Fibroblast of skin of right biceps (primary cell): ENCODE measurements around the gene ROBO3.

ENCODE experiments used
- DNase-seq: peaks from one replicate; pipeline ENCODE4 v3.0.0-alpha.2; 2013

Gene ROBO3

DNA sequence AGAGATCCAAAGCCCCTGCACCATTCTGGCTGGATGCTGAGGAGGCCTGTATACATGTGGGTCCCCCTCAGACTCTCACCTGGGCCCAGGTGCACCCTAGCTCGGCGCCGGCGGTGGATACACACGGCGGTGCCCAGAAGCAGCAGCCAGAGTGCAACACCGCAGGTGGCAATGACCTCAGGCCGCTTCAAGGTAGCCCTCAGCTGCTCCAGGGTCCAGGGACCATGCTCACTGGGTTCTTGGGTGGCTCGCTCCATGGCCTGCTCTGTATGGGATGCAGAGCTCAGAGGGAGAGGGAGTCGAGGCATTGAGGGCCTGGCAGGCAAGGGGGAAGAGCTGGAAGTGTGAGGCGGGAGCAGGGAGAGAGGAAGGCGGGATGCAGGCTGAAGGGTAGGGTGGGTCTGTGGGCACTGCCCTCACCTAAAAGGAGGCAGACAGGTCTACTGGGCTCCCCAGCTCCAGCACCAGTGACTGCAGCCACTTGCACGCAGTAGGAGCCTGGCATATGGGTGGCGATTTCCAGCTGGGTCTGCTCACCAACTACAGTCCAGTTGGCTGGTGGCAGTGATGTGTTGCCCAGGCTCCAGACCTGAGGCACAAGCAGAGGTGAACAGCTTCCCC is 28.7 kb downstream of the ROBO3 start:
- no peak for DNase-seq

DNA sequence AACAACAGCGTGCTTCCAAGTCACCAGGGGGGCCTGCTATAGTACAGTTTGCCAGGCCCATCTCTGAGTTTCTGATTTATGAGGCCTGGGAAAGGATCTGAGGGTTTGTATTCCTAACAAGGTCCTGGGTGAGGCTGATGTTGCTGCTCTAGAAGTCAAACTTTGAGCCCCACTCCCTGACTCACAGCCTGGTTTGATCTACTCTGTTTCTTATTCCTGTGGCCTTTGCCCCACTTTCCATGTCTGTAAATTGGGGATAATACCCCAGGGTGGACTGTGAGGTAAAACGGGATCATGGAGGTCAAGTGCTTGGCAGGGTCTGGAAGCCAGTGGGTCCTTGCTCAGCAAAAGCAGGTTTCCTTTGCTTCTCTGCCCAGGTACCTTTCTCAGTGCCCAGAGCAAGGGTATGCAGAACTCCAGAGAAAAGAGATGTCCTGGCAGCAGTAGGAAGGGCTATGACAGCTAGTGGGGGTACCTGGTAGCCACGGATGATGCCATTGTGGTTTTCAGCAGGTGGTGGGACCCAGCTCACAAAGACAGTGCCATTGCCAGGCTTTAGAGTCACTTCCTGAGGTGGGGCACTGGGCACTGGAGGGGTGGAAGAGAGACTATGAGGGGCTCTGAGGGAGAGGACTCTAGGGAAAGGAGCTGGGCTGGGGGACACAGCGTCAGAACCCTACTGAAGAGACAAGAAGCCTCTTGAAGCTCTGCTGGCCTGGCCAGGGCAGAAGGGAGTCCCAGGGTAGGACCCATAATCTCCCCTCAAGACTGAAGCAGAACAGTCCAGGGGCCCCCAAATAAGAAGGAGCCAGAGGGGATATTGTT is 29.6 kb downstream of the ROBO3 start:
- no peak for DNase-seq

DNA sequence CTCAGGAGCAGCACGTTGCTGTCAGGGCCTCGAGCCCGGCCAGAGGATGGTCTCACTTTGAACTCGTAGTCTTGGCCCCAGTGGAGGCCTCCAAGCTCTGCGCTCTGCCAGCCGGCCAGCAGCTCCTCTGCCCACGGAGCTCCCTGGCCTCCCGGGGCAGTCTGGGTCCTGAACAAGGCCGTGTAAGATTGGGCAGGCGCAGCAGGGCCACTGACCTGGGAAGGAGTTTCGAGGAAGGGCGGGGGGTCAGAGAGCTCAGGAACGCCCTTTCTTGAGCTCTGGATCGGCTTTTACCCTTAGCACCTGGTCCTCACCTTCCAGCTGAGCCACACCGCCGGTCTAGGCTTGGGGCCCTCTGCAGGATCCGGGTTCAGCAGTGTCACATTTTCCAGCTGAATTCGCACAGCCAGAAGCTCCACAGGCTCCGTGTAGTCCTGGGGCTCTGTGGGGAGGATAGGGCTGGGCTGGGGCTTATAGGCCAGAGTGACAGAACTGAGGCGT is 30.3 kb downstream of the ROBO3 start:
- DNase-seq = no peak

DNA sequence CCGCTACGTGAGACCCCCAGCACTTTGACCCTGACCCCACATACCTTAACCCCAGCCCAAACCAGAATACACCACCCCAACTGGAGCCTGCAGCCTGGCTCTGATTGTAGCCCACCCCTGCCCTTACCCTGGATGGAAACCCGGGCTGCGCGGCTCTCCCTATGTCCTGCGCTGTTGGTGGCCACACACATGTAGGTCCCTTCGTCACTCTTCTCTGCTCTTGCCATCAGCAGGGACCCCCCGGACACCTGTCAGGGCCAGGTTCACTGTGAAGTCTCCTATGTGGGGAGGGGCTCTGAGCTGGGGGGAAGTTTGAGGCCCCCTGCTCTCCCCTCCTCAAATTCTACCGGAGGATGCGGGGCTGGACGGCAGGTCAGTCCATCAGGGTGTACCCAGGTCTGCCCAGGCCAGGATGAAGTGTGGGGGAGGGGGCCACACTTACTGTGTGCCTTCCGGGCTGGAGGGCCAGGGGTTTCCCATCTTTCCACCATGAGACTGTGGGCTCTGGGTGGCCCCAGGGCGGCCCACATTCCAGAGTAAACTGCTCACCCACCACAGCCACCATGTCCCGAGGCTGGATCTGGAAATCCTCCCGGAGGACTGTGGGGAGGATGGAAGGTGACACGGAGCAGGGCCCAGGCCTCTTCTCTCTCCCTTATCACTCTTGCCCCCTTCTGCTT is 31.0 kb downstream of the ROBO3 start:
- peak; percentile 53 for DNase-seq

DNA sequence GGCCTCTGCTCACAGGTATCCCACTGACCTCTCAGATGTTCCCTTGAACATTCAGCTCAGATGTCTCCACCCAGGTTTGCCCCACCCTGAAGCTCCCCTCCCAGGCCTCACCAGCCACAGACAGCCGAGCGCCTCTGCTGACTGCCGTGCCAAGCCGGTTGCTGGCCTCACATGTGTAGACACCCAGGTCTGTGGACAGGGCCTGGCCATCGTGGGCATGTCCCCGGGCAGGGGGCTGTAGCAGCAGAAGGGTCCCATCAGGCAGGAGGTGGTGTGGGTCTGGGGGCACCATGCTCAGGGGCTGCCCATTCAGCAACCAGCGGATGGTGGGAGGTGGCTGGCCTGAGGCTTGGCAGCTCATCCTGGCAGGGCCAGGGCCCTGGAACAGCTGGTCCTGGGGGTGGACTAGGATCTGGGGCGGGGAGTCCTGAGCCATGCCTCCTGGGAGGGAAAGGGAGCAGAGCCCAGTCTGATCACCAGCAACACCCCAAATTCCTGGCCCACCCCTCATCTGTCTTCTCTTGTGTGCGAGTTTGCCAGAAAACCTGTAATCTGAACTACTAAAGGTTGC is 31.7 kb downstream of the ROBO3 start:
- no peak for DNase-seq

DNA sequence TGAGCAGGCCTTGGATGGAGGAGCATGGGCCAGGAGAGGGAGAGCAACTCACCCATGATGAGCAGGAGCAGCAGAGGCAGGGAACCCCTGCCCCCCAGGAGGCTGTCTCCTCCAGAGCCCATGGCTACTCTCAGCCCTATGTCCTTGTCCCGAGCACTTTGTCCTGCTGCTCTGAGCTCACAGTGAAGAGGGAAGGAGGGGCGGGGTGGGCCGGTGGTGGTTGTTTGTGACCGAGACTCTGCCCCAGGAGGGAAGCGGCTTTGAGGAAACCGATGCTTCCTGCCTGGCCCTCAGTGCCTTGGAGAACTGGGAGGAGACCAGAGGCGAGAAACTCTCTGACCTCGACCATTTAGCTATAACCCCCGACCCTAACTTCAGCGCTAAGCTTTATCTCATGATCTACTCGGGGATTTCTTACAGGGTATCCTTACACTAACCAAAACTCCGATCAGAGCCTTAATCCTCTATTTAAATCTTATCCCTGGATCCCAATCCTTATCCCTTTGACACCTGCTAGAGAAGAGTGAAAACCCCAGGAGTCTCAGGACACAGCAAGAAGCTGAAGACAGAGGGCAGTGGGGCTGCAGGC is 32.5 kb downstream of the ROBO3 start, which contains the start of gene ROBO4:
TSS of gene ROBO4 (minus strand) at position 192 of the 589 bp plus-strand sequence. CDS start at position 122, 70 bp downstream.
- DNase-seq = peak; percentile 12

DNA sequence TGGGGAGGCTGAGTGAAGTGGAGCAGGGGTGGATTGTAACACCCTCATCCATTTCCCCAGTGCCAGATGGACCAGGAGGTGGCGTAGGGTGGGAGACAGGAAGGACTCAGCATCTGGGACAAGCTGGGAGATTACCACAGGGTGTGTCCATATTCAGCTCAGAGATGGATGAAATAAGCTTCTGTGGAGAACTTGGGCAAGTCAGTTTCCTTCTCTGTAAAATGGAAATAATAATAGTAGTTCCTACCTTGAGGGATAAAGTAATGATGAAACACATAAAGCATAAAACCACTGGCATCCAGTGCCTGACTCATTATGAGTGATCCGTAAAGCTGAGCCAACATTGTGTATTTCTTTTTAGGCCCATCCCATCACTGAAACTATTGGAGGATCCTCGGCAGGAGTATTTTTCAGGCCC is 33.0 kb downstream of the ROBO3 start:
- DNase-seq = peak; percentile 95

DNA sequence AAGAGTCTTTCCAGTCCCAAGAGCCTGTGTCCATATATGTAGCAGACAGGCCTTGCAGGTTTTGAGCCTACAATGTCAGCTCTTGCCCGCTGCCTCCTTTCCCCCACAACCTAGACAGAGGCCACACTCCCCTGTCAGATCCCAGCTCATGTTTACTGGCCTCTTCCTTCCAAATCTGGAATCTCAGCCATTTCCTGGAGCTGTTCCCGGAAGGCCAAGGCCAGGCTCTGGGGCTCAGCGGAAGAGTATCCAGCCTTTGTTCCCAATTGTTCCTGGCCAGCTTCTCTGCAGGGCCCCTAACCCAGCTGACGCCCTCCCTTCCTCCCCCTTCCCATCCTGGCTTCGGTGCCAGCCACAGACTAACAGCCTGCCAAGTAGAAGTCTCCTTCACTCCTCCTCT is 33.5 kb downstream of the ROBO3 start:
- peak; percentile 83 for DNase-seq

DNA sequence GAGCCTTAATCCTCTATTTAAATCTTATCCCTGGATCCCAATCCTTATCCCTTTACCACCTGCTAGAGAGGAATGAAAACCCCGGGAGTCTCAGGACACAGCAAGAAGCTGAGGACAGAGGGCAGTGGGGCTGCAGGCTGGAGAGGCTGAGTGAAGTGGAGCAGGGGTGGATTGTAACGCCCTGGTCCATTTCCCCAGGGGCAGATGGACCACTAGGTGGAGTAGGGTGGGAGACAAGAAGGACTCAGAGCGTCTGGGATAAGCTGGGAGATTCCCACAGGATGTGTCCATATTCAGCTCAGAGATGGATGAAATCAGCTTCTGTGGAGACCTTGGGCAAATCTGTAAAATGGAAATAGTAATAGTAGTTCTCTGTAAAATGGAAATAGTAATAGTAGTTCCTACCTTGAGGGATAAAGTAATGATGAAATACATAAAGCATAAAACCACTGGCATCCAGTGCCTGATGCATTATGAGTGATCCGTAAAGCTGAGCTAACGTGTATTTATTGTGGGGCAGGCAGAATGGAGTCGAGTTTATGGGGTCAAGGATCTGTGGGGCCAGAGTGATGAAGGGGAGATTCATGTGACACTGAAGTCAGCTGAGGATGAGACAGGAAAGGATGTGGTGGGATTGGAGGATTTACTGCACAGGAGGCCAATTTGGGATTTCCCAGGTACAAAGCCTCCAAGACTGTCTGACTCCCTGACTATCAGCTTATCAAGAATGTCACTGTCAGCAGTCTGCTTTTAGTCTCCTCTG is 34.3 kb downstream of the ROBO3 start:
- DNase-seq = peak; percentile 42

DNA sequence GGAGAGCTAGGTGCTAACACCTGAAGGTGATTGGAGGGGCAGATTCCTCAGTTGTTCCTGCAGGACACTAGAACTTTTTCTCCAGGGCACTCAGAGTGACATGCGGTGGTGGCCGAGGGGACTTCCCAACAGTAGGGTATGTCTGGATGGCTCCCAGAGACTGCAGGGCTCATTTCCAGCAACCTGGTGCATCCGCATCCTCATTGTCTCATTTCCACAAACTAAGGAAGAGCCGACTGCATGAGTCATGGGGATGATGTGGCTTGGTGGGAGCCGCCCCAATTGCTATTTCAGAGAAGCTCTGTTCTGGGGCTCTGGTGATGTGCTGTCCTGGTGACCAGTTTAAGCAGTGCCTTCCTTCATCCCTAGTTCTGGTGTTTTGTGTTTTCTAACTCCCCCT is 35.2 kb downstream of the ROBO3 start:
- peak; percentile 96 for DNase-seq

DNA sequence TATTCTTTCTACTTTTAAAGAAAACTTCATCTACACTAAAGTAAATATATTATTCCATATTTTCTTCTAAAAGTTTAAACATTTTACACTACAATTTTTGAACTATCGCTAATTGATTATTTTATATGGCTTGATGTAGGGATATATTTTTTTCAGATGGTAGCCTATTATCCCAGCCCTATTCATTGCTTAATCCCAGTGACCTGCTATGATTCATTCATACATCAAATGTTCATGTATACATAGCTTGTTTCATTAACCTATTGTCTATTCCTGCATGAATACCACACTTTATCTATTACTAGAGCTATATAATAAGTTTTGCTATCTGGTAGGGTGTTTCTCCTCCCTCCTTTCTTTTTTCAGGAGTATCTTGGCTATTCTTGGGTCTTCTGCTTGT is 37.4 kb downstream of the ROBO3 start:
- DNase-seq = no peak

DNA sequence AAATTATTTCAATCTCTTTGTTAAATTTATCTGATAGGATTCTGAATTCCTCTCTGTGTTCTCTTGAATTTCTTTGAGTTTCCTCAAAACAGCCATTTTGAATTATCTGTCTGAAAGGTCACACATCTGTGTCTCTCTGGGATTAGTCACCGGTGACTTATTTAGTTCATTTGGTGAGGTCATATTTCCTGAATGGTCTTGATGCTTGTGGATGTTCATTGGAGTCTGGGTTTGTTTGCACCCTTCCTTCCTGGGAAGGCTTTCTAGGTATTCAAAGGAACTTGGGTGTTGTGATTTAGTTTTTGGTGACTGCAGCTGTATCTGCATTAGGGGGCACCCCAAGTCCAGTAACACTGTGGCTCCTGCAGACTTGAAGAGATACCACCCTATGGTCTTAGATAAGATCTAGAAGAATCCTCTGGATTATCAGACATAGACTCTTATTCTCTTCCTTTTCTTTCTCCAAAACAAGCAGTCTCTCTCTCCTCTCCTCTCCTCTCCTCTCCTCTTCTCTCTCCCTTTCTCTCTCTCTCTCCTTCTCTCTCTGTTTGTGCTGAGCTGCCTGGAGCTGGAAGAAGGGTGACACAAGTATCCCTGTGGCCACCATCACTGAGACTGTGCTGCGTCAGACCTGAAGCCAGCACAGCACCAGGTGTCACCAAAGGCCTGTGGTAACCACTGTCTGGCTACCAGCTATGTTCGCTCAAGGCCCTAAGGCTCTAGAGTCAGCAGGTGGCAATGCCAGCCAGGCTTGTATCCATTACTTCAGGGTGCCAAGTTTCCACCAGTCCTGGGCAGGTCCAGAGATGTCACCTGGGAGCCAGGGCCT is 50.5 kb downstream of the ROBO3 start:
- DNase-seq = peak; percentile 45

DNA sequence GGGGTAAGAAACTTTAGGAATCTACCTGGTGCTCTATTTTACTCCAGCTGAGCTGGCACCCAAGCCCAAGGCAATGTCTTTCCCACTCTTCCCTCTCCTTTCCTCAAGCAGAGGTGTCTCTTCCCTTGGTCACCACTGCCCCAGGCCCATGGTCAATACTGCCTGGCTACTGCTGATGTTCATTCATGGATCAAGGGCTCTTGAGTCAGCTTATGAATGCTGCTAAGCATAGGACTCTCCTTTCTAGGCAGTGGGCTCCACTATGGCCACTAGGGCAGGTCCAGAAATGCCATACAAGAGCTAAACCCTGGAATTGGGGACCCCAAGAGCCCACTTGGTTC is 51.1 kb downstream of the ROBO3 start:
- DNase-seq = no peak

DNA sequence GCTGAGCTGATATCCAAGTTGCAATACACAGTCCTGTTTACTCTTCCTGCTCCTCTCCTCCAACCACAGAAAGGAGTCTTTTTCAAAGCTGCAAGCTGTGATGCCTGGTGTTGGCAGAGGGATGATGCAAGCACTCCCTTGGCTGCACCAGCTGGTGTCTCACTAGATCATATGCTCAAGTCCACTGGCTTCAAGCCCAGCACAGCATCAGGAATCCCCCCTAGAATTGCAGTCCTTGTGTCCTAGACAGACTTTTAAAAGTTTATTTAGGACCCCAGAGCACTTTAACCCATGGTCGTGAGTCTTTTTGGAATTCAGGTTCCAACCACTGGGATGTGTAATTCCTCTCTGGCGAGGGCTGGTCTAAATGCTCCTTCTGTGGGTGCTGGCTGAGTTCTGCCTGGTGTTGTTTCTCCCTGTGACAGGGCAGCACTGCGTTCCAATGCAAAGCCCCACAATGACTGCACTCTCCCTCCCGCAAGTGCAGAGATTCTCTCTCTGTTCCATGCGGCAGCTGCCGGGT is 51.9 kb downstream of the ROBO3 start:
- DNase-seq = no peak

DNA sequence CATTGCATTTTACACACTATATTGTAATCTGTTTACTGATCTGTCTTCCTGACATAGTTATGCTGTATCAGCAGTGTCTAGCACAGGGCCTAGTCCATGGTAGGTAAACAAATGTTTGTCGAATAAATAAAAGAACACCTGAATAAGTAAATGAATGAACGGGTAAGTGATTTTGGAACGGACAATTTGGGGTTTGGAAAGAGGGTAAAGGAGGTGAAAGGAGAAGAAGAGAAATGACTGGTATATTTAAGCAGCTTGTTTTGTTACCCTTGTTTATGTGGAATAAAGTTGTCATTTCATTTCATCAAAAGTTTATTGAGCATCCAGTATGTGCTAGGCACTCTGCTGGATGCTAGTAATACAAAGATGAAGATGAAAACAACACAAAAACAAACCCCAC is 53.7 kb downstream of the ROBO3 start, which contains the start of gene HEPN1:
TSS of gene HEPN1 (plus strand) at position 301 of the 400 bp plus-strand sequence.
- DNase-seq = no peak

DNA sequence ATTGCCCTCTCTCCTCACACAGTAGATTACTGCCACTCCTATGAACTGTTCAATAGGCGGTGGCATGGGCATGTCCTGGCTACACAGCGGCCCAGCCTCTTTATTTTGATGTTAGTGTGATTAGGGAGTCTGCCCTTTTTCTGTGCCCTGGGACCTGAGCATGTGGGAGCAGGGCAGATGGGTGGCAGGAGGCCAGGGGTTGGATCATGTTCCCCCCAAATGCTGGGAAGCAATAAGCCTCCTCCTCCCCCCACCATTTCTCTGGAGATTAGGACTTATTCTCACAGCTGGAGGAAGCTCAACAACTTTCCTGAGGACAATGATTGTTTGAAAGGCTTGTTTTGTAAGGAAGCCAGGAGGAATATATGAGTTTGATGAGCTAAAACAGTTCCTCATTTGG is 54.7 kb downstream of the ROBO3 start:
- no peak for DNase-seq

DNA sequence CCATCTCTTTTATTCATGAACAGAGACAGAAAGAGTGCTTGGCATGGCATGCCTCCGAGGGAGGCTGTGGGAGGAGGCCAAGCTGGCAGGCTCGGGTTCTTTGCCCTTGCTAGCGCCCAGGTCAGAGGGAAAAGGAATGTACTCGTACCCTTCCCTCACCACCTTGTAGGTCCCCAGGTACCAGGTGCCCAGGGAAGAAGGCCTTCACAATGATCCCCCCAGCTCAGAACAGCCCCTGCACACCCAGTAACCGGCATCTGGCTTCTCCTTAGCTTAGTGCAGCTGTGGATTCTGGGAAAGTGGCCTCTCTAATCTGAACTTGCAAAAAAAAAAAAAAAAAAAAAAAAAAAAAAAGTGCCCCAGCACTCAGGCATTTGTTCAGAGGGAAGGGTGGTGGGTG is 55.1 kb downstream of the ROBO3 start:
- no peak for DNase-seq

DNA sequence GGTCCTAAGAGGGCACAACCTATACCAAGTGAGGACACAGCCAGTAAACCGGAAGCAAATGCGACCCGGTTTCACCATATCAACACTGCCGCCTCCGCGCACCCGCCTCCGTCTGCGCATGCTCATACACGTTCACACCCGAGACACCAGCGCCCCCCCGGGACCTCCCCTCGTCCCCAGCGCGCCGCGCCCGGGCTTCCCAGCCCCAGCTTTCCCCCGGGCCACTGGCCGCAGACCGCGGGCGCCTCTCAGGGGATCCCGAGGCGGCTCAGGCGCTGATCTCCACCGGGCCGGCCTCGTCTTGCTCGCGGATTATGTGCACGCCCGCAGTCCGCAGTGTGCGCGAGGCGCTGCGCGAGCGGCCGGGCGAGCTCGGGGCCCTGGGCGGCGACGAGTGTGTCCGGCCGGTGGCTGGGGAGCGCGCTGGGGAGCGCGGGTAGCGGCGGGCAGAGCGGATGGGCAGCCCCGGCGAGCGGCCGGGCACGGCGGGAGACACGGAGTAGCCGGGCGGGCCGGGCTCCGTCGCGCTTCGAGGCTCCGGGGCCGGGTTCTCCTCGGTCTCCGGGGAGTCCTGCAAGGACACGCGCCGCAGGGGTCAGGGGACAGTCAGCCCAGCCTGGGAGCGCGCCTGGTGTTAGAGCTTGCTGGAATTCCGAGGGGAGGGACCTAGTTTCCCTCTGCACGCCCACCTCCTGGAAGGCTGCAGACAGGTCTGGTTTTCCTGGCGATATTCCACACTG is 55.8 kb downstream of the ROBO3 start:
- DNase-seq = peak; percentile 80

DNA sequence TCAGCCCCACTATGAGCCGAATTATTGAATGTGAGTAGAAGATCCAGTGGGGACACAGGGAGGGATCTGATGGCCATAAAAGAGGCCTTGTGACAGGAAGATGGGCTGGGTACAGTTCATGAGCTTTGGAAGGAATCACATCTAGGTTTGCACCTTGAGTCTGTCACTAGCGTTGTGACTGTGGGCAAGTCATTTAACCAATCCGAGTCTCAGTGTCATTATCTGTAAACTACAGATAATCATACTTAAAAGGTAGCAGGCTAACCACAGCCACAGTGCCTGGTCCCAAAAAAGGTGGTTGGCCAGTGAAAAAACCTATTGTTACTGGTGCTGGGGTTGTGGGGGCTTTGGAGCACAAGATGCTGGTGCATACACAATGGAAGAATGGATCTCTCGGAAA is 57.6 kb downstream of the ROBO3 start:
- DNase-seq = no peak

DNA sequence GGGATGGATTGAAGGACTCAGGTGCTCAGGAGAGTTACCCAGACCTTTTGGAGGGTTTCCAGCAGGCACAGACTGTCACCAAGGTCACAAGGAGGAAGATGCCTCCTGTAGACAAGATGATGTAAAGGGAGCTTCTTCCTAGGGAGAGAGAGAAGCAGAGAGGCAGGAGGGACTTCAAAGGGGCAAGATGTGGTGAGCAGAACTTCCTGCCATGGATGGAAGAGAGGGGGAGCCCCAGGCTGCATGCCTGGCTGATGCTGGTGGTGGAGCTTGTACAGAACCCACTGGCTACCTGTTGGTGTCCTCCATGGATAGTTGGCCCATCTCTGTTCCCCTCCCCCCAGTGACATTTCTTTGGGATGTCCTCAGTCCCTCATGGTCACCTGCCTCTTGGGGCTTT is 58.1 kb downstream of the ROBO3 start:
- no peak for DNase-seq
